GF-D8 (cell line): ENCODE measurements around the gene NCEH1.
A peak's percentile ranks its signal among the peaks of the same experiment; 100 is the strongest.
"Not testable (repeated sequence)": the region's sequence is repeated elsewhere in the genome, so short reads cannot be mapped to it uniquely, and the experiment has no call there.

Experiments
- DNase-seq: peaks from one replicate; lab custom pipeline; 2025; lab: John Stamatoyannopoulos, UW

Gene NCEH1

GRCh38 chr3:172676196-172676922, 34.5 kb downstream of the NCEH1 start:
- no peak for DNase-seq

DNA sequence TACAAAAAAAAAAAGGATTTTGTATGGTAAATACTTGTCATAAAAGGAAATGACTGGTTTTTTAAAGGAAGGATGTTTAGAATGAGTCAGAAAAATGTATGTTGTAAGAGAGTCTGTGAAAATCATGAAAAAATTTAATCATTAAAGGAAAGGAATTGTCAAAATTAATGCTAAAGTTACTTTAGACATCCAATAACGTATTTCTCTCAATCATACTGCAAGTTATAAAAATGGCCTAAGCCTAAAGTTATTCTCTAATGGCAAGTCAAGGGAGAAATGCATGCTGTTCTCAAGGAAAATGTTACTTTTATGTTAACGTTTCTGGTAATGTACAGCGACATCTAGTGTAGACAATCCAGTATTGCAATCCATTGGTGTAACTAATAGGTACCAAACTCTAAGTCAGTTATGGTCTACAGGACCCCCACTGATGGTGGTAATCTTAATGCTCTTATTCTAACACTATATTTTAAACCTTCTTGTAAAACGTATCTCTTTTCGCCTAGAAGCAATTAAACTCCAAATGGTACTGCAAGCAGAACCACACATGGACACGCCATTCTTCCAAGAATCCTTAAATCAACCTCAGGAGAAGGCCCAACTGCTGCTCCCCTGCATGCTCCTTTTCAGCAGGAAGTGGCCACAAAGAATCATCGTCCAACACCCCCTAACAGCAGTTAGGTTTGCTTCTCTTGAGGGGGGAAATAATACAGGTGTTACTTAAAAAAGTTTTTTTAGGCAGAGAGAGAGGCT, 35.2 kb downstream of the NCEH1 start:
- DNase-seq, result peak; percentile 16

- DNase-seq, result peak; percentile 37
Measured at GRCh38 chr3:172673210-172673679, 37.6 kb downstream of the NCEH1 start.

DNA sequence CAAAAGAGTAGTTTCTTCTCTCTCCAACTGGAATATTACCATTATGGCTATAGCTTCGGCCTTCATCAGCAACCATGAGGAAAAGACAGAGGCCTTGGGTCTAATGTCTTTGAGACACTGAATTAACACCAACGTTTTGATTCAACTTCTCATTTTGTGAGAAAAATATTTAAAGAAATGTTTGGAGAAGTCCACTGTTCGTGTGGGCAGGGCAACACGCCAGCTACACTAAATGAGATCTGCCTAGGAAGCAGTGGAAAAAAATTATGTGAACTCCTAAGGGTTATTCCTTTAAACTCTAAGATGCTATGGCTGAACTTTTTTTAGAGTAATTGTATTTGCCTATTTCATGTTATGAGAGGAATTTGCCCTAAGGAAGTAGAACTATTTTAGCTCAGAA, 41.8 kb downstream of the NCEH1 start:
- no peak for DNase-seq

- peak; percentile 44 for DNase-seq
Measured at GRCh38 chr3:172666873-172667694, 43.8 kb downstream of the NCEH1 start.

- peak; percentile 33 for DNase-seq
Measured at GRCh38 chr3:172666181-172666872, 44.5 kb downstream of the NCEH1 start.

- not testable (repeated sequence) for DNase-seq
Measured at GRCh38 chr3:172665510-172665909, 45.4 kb downstream of the NCEH1 start.

- DNase-seq, result not testable (repeated sequence)
Measured at GRCh38 chr3:172660421-172660820, 50.4 kb downstream of the NCEH1 start.

- DNase-seq, result no peak
Measured at GRCh38 chr3:172659246-172660002, 51.4 kb downstream of the NCEH1 start.

GRCh38 chr3:172658344-172659245, 52.3 kb downstream of the NCEH1 start:
- DNase-seq, result no peak

DNA sequence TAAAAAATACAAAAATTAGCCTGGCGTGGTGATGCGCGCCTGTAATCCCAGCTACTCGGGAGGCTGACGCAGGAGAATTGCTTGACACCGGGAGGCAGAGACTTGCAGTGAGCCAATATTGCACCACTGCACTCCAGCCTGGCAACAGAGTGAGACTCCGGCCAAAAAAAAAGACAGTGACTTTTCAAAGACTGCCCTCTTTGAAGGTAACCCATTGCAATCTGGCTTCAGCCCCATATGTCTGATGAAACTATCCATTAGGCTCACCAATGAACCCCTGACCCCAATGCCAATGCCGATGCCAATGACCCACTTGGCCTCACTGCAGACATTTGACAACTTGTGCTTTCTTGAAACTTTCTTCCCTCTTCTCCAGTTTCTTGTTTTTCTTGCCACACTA, 54.3 kb downstream of the NCEH1 start:
- DNase-seq, result no peak

GRCh38 chr3:172655388-172655787, 55.5 kb downstream of the NCEH1 start:
- no peak for DNase-seq

DNA sequence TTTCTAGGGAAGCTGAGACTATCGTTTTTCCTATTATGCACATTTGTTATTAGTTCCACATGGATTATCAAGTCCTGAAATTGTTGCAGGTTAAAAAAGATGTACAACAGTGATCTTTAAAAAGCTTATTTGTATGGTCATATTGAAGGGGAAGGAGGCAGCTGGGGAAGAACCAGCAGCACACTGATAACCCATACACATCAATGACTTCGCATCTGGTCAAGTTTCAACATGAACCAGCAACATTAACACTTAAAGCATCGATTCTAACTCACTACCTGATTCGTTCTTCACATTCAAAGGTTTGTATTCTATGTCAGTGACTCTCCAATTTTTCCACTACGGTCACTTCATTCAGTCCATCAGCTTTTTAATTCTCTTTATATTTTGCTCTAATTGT, 56.4 kb downstream of the NCEH1 start:
- no peak for DNase-seq

GRCh38 chr3:172653004-172653572, 57.8 kb downstream of the NCEH1 start:
- DNase-seq, result no peak

- DNase-seq, result no peak
Measured at GRCh38 chr3:172651936-172652625, 58.8 kb downstream of the NCEH1 start.

GRCh38 chr3:172649987-172650386, 60.9 kb downstream of the NCEH1 start:
- no peak for DNase-seq

DNA sequence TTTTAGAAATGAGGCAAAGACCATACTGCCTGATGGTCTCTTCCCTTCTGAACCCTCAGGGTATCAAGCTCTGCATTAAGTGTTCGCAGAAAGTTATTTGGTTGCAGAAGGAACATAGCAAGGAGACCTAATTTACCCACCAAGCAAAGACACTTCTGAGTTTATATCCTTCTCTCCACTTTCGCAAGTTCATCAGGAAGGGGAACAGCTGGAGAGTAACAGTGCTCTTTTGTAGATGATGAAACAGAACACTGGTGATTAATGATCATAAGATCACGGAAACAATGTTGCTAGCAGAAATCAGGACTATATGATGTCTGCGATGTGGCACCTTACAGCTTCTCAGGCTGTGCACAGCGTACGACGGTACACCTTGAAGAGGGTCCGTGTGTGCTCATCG, 62.1 kb downstream of the NCEH1 start:
- peak; percentile 68 for DNase-seq

- DNase-seq, result no peak
Measured at GRCh38 chr3:172647823-172648222, 63.0 kb downstream of the NCEH1 start.

DNA sequence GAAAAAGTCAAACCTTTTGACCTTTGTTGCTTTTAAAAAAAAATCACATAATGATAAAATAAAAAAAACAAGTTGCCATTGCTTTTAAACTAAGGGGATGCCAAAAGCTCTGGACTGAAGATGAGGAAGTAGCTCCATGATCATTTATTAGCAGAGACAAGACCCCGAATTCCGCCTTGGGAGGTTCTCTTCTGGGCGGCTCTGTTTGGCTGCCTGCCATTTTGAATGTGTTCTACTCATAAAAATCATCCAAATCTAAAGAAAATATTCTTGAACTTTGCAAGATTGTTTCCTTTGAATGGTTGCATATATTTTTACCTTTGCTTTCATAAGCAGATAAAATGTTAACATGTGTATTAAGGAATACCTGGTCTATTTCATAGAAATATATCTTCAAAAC, 63.8 kb downstream of the NCEH1 start:
- no peak for DNase-seq
